Breast epithelium (tissue), 4 donors: ENCODE results near the gene NACAD. TPM values are rescaled to one million over a fixed set of nuclear protein-coding genes. Genes with fewer than 3 reads are reported as not detected.

Source experiments
- DNase-seq, 2 donors: peaks; one replicate each; pipeline ENCODE4 v3.0.0-alpha.2; 2019; ENCODE audit warnings: low spot score in 2 of 2
- H3K27ac ChIP-seq, 2 donors: fragments of 200-600 bp; sonication (generic) in 1 of 2; one replicate each; pipeline ENCODE4 v1.5.1; 2016 to 2019; ENCODE audit warnings: mild to moderate bottlenecking in 1 of 2
- H3K27me3 ChIP-seq, 2 donors: fragments of 200-600 bp; sonication (generic) in 1 of 2; one replicate each; pipeline versions ENCODE4 v1.5.1 to v1.6.0; 2017 to 2019; ENCODE audit warnings: control low read depth in 1 of 2, mild to moderate bottlenecking in 1 of 2
- H3K36me3 ChIP-seq: fragments of 200-600 bp; one replicate; pipeline ENCODE4 v1.5.1; 2019
- H3K4me1 ChIP-seq, 2 donors: fragments of 200-600 bp; sonication (generic); one replicate each; pipeline ENCODE4 v1.5.1; 2016 to 2019; ENCODE audit warnings: control low read depth in 1 of 2
- H3K4me3 ChIP-seq, 3 donors: fragments of 200-600 bp; sonication (generic); 1 replicate in 2 of 3; 2 replicates in 1 of 3; pipeline ENCODE4 v1.5.1; 2016 to 2019; ENCODE audit warnings: mild to moderate bottlenecking in 3 of 3, moderate library complexity in 2 of 3
- H3K9me3 ChIP-seq, 2 donors: fragments of 200-600 bp; sonication (generic) in 1 of 2; one replicate each; pipeline ENCODE4 v1.5.1; 2016 to 2019; ENCODE audit warnings: control low read depth in 1 of 2
- POLR2A ChIP-seq: fragments of 450-650 bp; IDR thresholded peaks from one replicate; pipeline ENCODE4 v1.6.1; 2016; ENCODE audit warnings: antibody characterized with exemption, mild to moderate bottlenecking, moderate library complexity
- POLR2AphosphoS5 ChIP-seq, 3 donors: sonication (generic); formaldehyde crosslinking; IDR thresholded peaks; one replicate each; pipeline ENCODE4 v1.6.1; 2017; ENCODE audit warnings: antibody characterized with exemption in 3 of 3
- intact Hi-C: fragments of 100-400 bp; cut with DNase I; formaldehyde crosslinking; loops from one replicate; pipeline ENCODE4 v1.15.1; 2023; ENCODE audit warnings: low total_unique reads
- total RNA-seq, 3 donors: library from RNA; depleted of rRNA; stranded (reverse); fragments of >200 nt; gene quantifications; one replicate each; pipeline ENCODE4 v1.1.0, GENCODE V29; 2016
- TF ChIP-seq, protein P1 (sequence below), 3 donors: fragments of 450-650 bp; IDR thresholded peaks; one replicate each; pipeline ENCODE4 v1.5.1; 2016 to 2017; ENCODE audit warnings: antibody characterized with exemption in 3 of 3, mild to moderate bottlenecking in 3 of 3, moderate library complexity in 3 of 3

Gene NACAD
- total RNA-seq, 3 donors from 2014 or later: 1.2 to 7.5 (median 3.2) TPM

DNA sequence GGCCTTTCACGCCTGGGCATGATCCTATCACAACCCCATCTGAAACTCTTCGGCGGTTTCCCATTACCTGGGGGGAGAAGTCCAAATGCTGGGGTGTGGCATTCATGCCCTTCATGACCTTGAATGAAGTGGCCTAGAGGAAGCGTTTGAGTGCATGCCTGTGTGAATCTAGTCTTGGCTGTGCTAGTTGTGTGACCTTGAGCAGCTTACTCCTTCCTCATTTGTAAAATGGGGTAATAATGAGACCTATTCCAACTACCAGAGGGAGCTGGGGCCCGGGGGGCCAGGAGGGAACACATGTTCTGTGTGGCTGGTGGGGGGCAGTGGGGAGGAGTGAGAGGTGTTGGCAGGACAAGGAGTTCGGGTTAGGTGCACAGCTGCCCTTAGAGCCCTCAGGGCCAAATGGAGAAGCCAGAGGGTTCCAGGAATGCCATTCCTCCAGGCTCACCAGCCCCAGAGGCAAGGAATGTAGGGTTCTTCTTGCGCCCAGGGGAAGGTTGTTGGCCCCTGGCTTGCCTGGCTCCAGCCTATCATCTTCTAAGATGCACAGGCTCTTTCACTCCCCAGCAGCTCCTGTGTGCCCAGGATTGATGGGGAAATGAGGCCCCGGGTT, 44.0 kb upstream of the NACAD start:
- intact Hi-C loops: no loop called here
- no peak overlapping the region for H3K27ac ChIP-seq
- H3K9me3 ChIP-seq: no peaks in the 10 kb centered on the region
- no peaks in the 10 kb centered on the region for H3K4me1 ChIP-seq
- no peak for TF ChIP-seq POLR2AphosphoS5 (IDR thresholded peaks at IDR 0.05)
- TF ChIP-seq POLR2A: no peak
- TF ChIP-seq, protein P1, sequence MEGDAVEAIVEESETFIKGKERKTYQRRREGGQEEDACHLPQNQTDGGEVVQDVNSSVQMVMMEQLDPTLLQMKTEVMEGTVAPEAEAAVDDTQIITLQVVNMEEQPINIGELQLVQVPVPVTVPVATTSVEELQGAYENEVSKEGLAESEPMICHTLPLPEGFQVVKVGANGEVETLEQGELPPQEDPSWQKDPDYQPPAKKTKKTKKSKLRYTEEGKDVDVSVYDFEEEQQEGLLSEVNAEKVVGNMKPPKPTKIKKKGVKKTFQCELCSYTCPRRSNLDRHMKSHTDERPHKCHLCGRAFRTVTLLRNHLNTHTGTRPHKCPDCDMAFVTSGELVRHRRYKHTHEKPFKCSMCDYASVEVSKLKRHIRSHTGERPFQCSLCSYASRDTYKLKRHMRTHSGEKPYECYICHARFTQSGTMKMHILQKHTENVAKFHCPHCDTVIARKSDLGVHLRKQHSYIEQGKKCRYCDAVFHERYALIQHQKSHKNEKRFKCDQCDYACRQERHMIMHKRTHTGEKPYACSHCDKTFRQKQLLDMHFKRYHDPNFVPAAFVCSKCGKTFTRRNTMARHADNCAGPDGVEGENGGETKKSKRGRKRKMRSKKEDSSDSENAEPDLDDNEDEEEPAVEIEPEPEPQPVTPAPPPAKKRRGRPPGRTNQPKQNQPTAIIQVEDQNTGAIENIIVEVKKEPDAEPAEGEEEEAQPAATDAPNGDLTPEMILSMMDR (IDR thresholded peaks at IDR 0.05): no peak
- no peak overlapping the region for H3K4me3 ChIP-seq
- H3K36me3 ChIP-seq: no peaks in the 10 kb centered on the region
- peaks cover 0 to 5% of the 10 kb centered on the region in 2 donors for H3K27me3 ChIP-seq
- DNase-seq: no peak

DNA sequence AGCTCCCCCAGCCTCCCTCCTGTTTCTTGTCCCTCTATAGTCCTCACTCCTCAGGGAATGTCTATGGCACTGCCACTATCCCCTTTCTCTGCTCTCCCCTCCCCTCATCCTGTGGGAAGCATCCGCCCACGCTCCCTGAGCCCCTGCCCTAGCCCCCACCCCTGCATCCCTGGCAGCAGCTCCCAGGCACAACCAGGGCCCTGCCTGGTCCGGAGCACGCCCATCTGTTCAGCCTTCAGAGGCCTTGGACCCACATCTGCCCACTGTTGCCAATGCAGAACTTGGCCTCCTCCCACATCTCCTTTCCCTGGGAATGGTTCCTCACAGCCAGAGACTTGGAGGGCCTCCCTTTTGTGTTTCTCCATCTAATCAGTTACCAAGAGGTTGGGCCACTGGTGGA, 43.1 kb upstream of the NACAD start:
- Histone ChIP-seq H3K36me3 (no peaks in the 10 kb centered on the region), H3K4me1 (no peaks in the 10 kb centered on the region), H3K27me3 (peaks cover 0 to 5% of the 10 kb centered on the region in 2 donors), H3K9me3 (no peaks in the 10 kb centered on the region), H3K4me3 (no peak overlapping the region), H3K27ac (no peak overlapping the region)
- no peak for TF ChIP-seq POLR2AphosphoS5 (IDR thresholded peaks at IDR 0.05)
- DNase-seq: no peak
- intact Hi-C loops: no loop called here

DNA sequence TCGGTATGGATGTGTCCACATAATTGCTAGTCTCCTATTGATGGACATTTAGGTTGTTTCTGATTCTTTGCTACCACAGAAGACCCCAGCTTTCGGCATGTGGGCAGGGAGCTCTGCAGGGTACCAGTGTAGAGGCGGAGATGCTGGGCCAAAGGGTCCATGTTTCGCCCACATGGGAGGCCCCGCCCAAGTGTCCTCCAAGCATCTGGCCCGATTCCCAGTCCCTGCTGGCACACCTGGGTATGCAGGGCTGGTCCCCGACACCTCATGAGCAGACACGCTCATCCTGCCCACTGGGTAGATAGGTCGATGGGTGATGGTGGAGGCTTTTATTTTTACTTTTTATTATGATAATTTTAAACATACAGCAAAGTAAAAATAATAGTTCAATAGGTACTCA, 42.1 kb upstream of the NACAD start:
- Histone ChIP-seq H3K36me3 (no peaks in the 10 kb centered on the region), H3K27ac (no peak overlapping the region), H3K27me3 (peaks cover 0 to 5% of the 10 kb centered on the region in 2 donors), H3K9me3 (no peaks in the 10 kb centered on the region), H3K4me1 (no peaks in the 10 kb centered on the region), H3K4me3 (no peak overlapping the region)
- TF ChIP-seq POLR2AphosphoS5 (IDR thresholded peaks at IDR 0.05): no peak
- no peak for TF ChIP-seq POLR2A
- TF ChIP-seq, protein P1 (IDR thresholded peaks at IDR 0.05): no peak
- intact Hi-C loops: no loop called here
- no peak for DNase-seq

DNA sequence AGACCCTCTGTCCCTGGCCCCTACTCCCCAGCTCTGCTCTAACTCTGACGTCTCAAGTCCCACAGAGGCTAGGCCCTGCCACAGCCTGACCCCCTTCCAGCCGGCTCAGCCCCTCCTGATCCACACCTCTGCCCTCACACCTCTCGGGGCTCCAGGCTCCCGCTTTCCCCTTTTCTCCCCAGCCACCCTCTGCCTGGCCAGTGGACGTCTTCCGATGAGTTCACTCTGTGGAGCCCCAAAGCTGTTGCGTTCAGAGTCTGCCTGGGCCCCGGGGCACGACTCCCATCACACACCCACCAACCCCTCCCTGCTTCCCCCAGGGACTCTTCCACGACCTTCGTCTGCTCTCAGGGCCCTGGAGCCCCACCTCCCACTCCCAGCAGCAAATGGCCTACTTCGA, 41.1 kb upstream of the NACAD start:
- DNase-seq: no peak
- Histone ChIP-seq H3K4me3 (no peak overlapping the region), H3K9me3 (no peaks in the 10 kb centered on the region), H3K36me3 (no peaks in the 10 kb centered on the region), H3K27me3 (peaks cover 0 to 5% of the 10 kb centered on the region in 2 donors), H3K27ac (no peak overlapping the region), H3K4me1 (no peaks in the 10 kb centered on the region)
- TF ChIP-seq POLR2AphosphoS5 (IDR thresholded peaks at IDR 0.05): no peak
- TF ChIP-seq, protein P1 (IDR thresholded peaks at IDR 0.05): no peak
- TF ChIP-seq POLR2A: no peak
- intact Hi-C loops: no loop called here

DNA sequence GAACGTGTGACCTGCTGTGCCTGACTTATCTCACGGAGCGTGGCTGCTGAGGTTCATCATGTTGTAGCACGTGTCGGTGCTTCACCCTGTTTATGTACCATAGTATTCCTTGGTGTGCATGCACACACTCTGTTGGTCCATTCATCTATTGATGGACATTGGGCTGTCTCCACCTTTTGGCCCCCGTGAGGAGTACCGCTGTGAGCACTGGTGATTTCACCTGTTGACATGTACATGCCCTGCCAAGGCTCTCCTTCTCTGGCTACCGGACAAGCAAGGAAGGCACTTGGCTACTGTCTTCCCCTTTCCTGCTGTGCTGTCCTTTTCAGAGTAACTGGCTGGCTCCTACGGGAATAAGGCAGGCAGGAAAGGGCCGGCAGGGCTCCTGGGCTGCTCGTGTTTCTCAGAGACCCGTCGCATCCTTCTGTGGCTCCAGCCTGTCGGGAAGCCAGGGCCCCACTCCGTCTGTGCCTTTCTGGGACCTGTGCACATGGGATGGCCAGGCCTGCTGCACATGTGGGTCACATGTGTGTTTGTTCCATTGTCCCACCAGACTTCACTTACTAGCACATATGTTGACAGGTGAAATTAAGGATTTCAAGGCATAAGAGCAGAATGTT, 40.5 kb upstream of the NACAD start:
- Histone ChIP-seq H3K27me3 (peaks cover 0 to 5% of the 10 kb centered on the region in 2 donors), H3K9me3 (no peaks in the 10 kb centered on the region), H3K36me3 (no peaks in the 10 kb centered on the region), H3K27ac (no peak overlapping the region), H3K4me1 (no peaks in the 10 kb centered on the region), H3K4me3 (no peak overlapping the region)
- TF ChIP-seq POLR2A (no peak), POLR2AphosphoS5 (IDR thresholded peaks at IDR 0.05) (no peak)
- TF ChIP-seq, protein P1 (IDR thresholded peaks at IDR 0.05): no peak
- intact Hi-C loops: no loop called here
- DNase-seq: no peak
